AG09319 (cell line): ENCODE measurements around the gene ZNF697.

ENCODE experiments used
- DNase-seq: peaks from one replicate; pipeline ENCODE4 v3.0.0-alpha.2; 2010; ENCODE audit warnings: low read depth; ENCODE audit errors: extremely low read depth
- CTCF ChIP-seq: IDR thresholded peaks from 2 replicates; pipeline ENCODE4 v1.5.1; 2011; ENCODE audit warnings: low read depth, mild to moderate bottlenecking, inconsistent platforms, low read length, moderate library complexity

ZNF697 gene

DNA sequence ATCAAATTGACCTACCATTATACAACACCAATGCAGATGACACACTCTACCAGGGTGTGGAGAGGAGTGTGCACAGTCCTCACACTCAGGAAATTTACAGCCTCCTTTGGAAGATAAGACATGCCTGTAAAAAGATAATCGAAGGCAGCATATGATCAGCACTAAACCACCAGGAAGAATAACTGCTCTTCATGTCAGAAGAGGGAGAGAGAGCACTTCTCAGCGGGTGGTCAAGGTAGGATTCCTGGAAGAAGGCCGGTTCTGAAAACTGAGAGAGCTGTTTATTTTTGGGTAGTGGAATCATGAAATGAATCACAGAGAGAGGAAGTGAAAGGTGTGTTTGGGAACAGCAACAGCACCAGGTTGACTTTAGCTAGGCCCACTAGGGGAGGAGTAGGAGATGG, 14.0 kb upstream of the ZNF697 start:
- TF ChIP-seq CTCF, result no peak
- no peak for DNase-seq

- TF ChIP-seq CTCF, result no peak
- no peak for DNase-seq
Measured at GRCh38 chr1:119660253-119661083, 12.4 kb upstream of the ZNF697 start.

GRCh38 chr1:119659628-119660027, 11.6 kb upstream of the ZNF697 start:
- no peak for TF ChIP-seq CTCF
- DNase-seq, result no peak

- DNase-seq, result no peak
- TF ChIP-seq CTCF, result no peak
Measured at GRCh38 chr1:119656410-119656955, 8.4 kb upstream of the ZNF697 start.

DNA sequence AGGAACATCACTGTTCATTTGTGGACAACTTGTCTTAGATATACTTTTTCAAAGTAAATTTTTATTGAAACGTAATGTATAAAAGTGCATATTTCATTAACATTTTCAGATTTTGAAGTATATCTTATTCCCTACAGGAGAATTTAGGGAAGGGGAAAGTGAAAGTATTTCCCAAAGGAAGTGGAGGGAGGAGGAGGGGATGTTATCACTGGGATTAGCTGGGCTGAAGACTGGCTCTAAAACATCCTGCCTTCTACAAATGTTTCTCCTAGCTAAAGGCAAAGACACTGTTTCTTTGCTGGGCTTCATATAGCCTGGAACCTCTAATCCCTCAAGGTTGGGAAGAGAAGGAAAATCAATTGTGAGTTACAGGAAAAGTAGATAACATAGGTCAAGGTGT, 7.1 kb upstream of the ZNF697 start:
- no peak for DNase-seq

DNA sequence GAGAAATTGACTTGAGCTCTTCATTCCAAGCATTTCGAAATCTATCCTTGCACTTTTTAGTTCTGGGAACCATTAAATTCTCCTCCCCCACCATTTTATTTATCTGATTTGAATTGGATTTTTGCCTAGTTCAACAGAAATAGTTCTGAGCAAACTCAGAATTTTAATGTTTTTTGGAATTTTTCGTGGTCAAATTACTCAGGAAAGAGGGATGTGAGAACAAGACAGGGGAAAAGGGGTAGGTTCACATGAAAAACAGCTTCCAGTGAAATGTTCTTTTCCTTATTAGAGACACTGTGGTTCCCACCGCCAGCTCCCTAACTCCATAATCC, 5.7 kb upstream of the ZNF697 start:
- TF ChIP-seq CTCF, result no peak
- no peak for DNase-seq

More for the DNA sequence above, 7.1 kb upstream of the ZNF697 start:
- TF ChIP-seq CTCF, result no peak

DNA sequence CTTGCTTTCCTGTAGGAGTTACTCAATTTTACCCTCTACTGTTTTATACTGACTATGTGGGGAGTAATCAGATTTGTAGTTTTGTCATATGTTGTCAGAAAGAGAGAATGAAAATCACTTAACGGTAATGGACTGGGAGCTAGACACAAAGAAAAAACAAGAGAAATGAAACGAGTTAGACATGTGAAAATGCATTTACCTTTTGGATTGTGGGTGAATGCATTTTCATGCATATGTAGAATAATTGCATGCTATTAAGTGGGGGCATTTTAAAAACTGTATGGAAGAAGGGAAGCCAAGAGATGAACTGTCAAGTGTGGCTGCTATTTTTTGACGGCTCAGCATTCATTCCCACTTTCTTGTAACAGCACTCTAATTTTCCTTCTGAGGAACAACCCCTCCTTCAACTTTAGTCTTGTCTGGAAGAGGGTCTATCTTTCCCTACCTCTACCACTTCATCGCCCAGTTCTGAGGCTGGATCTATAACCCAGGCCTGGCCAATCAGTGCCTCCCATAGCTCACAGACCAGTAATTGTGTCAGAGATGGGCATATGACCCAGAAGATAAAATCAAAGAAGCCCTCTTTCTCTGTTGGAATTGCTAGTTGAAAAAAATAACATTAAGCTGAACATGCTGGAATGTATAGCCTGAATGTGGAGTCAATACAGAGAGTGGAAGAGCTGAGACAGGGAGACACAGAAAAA, 5.2 kb upstream of the ZNF697 start:
- no peak for DNase-seq
- no peak for TF ChIP-seq CTCF
